GM23338 (cell line): ENCODE results near the gene APBA1. TPM values are rescaled to one million over a fixed set of nuclear protein-coding genes. Genes with fewer than 3 reads are reported as not detected.

Experiments
- ATAC-seq: fragments of 200-7000 bp; cut with Tn5 transposase; 3 replicates; pipeline ENCODE4 v1.9.1; 2020
- DNase-seq: peaks from one replicate; pipeline ENCODE4 v3.0.0-alpha.2; 2015; ENCODE audit warnings: low spot score
- H2AFZ ChIP-seq: fragments of 200-600 bp; sonication (generic); 2 replicates; pipeline ENCODE4 v1.8.0; 2016; ENCODE audit warnings: antibody characterized with exemption, mild to moderate bottlenecking, moderate library complexity
- H3F3A ChIP-seq: fragments of 200-600 bp; sonication (generic); replicated peaks from 2 replicates; pipeline ENCODE4 v1.8.0; 2017; ENCODE audit warnings: antibody characterized with exemption, mixed run types, low read depth
- H3K27ac ChIP-seq: fragments of 200-600 bp; sonication (generic); 2 replicates; pipeline ENCODE4 v1.6.1; 2016; ENCODE audit warnings: low read depth
- H3K27me3 ChIP-seq: fragments of 200-600 bp; sonication (generic); 2 replicates; pipeline ENCODE4 v1.8.0; 2016; ENCODE audit warnings: mild to moderate bottlenecking, mixed run types, moderate library complexity; ENCODE audit not compliant: insufficient read depth
- H3K36me3 ChIP-seq: fragments of 200-600 bp; sonication (generic); 2 replicates; pipeline ENCODE4 v1.8.0; 2016; ENCODE audit warnings: mild to moderate bottlenecking; ENCODE audit not compliant: insufficient read depth
- H3K4me1 ChIP-seq: fragments of 200-600 bp; sonication (generic); 2 replicates; pipeline ENCODE4 v1.8.0; 2016; ENCODE audit warnings: mild to moderate bottlenecking, moderate library complexity; ENCODE audit not compliant: insufficient read depth
- H3K4me2 ChIP-seq: fragments of 200-600 bp; sonication (generic); 2 replicates; pipeline ENCODE4 v1.7.1; 2017; ENCODE audit warnings: mixed run types
- H3K4me3 ChIP-seq: fragments of 200-600 bp; sonication (generic); 2 replicates; pipeline ENCODE4 v1.6.1; 2016; ENCODE audit warnings: mixed run types
- H3K79me2 ChIP-seq: fragments of 200-600 bp; sonication (generic); replicated peaks from 2 replicates; pipeline ENCODE4 v1.8.0; 2017; ENCODE audit warnings: mild to moderate bottlenecking; ENCODE audit not compliant: insufficient read depth
- H3K9me2 ChIP-seq: fragments of 200-600 bp; sonication (generic); 2 replicates; pipeline ENCODE4 v1.8.0; 2017; ENCODE audit not compliant: insufficient read depth
- H4K20me1 ChIP-seq: fragments of 200-600 bp; sonication (generic); replicated peaks from 2 replicates; pipeline ENCODE4 v1.8.0; 2017; ENCODE audit warnings: mild to moderate bottlenecking; ENCODE audit not compliant: insufficient read depth
- H3K27ac Mint-ChIP-seq: 2 replicates; pipeline ENCODE4 v1.8.0; 2020; ENCODE audit warnings: inconsistent platforms, mild to moderate bottlenecking, moderate library complexity, mixed read lengths
- H3K27me3 Mint-ChIP-seq: 3 replicates; pipeline ENCODE4 v1.8.0; 2022; ENCODE audit warnings: low read depth, mild to moderate bottlenecking, moderate library complexity, mixed read lengths, inconsistent platforms; ENCODE audit not compliant: insufficient read depth, poor library complexity
- H3K36me3 Mint-ChIP-seq: 3 replicates; pipeline ENCODE4 v1.8.0; 2021; ENCODE audit warnings: low read depth, mild to moderate bottlenecking, inconsistent platforms, moderate library complexity, mixed read lengths
- H3K4me1 Mint-ChIP-seq: 3 replicates; pipeline ENCODE4 v1.8.0; 2020; ENCODE audit warnings: mild to moderate bottlenecking, inconsistent platforms, mixed read lengths
- H3K4me3 Mint-ChIP-seq: 3 replicates; pipeline ENCODE4 v1.8.0; 2021; ENCODE audit warnings: moderate library complexity, mild to moderate bottlenecking, inconsistent platforms, mixed read lengths
- H3K9me3 Mint-ChIP-seq: 3 replicates; pipeline ENCODE4 v1.8.0; 2020; ENCODE audit warnings: moderate library complexity, mild to moderate bottlenecking, inconsistent platforms, mixed read lengths
- CREB1 ChIP-seq: fragments of 250-450 bp; sonication (Bioruptor Pico); IDR thresholded peaks from 2 replicates; pipeline ENCODE4 v1.5.0; 2020; ENCODE audit warnings: low read depth, mild to moderate bottlenecking, moderate library complexity
- EZH2phosphoT487 ChIP-seq: fragments of 200-600 bp; sonication (generic); IDR thresholded peaks from one replicate; pipeline ENCODE4 v1.8.1; 2018; ENCODE audit warnings: antibody characterized with exemption; ENCODE audit not compliant: unreplicated experiment
- JUNB ChIP-seq: IDR thresholded peaks from one replicate; pipeline ENCODE4 v1.6.1; 2016; ENCODE audit warnings: antibody characterized with exemption; ENCODE audit not compliant: unreplicated experiment
- NANOG ChIP-seq: IDR thresholded peaks from 2 replicates; pipeline ENCODE4 v1.6.1; 2016; ENCODE audit warnings: antibody characterized with exemption, borderline replicate concordance
- POLR2AphosphoS5 ChIP-seq: IDR thresholded peaks from 2 replicates; pipeline ENCODE4 v1.6.1; 2016; ENCODE audit warnings: antibody characterized with exemption, low read depth
- REST ChIP-seq: IDR thresholded peaks from one replicate; pipeline ENCODE4 v1.6.1; 2018; ENCODE audit warnings: antibody characterized with exemption; ENCODE audit not compliant: unreplicated experiment
- STAT1 ChIP-seq: IDR thresholded peaks from one replicate; pipeline ENCODE4 v1.6.1; 2016; ENCODE audit warnings: antibody characterized with exemption; ENCODE audit not compliant: unreplicated experiment
- ZNF114 ChIP-seq: fragments of 250-450 bp; sonication (Bioruptor Pico); IDR thresholded peaks from 2 replicates; pipeline ENCODE4 v1.5.0; 2020; ENCODE audit warnings: mild to moderate bottlenecking, moderate library complexity
- polyA plus RNA-seq: library from polyadenylated mRNA; unstranded; fragments of >200 nt; fragmentation: Nextera tagmentation; extraction: Ambion mirVana; gene quantifications from 2 replicates; pipeline ENCODE4 v1.2.1, GENCODE V29; 2016
- total RNA-seq: library from RNA; depleted of rRNA; stranded (reverse); fragments of >200 nt; shearing (Covaris generic); gene quantifications from 2 replicates; pipeline ENCODE4 v1.2.3, GENCODE V29; 2014
- TF ChIP-seq, protein P1 (sequence below), 2 experiments: fragments of 200-600 bp in 1 of 2; sonication (generic) in 1 of 2; conservative IDR thresholded peaks; 2 replicates each; pipeline versions ENCODE4 v1.5.1 to v1.6.1; 2016 to 2017; ENCODE audit warnings: antibody characterized with exemption in 2 of 2, low read depth in 2 of 2, mild to moderate bottlenecking in 2 of 2, moderate library complexity in 1 of 2
- TF ChIP-seq, protein P2 (sequence below): fragments of 250-450 bp; sonication (Bioruptor Pico); IDR thresholded peaks from 2 replicates; pipeline ENCODE4 v1.5.0; 2020; ENCODE audit warnings: mild to moderate bottlenecking, moderate library complexity
- TF ChIP-seq, protein P3 (sequence below): IDR thresholded peaks from 2 replicates; pipeline ENCODE4 v1.6.1; 2016; ENCODE audit warnings: antibody characterized with exemption

The APBA1 gene
- total and polyA plus RNA-seq, 2 experiments from 2014 or later: 0.26 to 1.0 TPM

- TF ChIP-seq REST (no peak), STAT1 (no peak), CREB1 (CRISPR knock-in tag) (no peak), NANOG (no peak), POLR2AphosphoS5 (no peak), ZNF114 (CRISPR knock-in tag) (no peak)
- TF ChIP-seq, protein P1, sequence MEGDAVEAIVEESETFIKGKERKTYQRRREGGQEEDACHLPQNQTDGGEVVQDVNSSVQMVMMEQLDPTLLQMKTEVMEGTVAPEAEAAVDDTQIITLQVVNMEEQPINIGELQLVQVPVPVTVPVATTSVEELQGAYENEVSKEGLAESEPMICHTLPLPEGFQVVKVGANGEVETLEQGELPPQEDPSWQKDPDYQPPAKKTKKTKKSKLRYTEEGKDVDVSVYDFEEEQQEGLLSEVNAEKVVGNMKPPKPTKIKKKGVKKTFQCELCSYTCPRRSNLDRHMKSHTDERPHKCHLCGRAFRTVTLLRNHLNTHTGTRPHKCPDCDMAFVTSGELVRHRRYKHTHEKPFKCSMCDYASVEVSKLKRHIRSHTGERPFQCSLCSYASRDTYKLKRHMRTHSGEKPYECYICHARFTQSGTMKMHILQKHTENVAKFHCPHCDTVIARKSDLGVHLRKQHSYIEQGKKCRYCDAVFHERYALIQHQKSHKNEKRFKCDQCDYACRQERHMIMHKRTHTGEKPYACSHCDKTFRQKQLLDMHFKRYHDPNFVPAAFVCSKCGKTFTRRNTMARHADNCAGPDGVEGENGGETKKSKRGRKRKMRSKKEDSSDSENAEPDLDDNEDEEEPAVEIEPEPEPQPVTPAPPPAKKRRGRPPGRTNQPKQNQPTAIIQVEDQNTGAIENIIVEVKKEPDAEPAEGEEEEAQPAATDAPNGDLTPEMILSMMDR (conservative IDR thresholded peaks at IDR 0.05; ENCODE audit: low read depth in 2 of 2): no peak
Measured at GRCh38 chr9:69463497-69464068, 208.6 kb downstream of the APBA1 start (continued).

- no peak overlapping the region for H3K27ac Mint-ChIP-seq
- no peak overlapping the region for H3K27ac ChIP-seq
- no peak for ATAC-seq
- no peak for TF ChIP-seq NANOG
- TF ChIP-seq STAT1: no peak
- no peak for TF ChIP-seq JUNB
- no peak for TF ChIP-seq ZNF114 (CRISPR knock-in tag)
- TF ChIP-seq CREB1 (CRISPR knock-in tag): no peak
- TF ChIP-seq, protein P2, sequence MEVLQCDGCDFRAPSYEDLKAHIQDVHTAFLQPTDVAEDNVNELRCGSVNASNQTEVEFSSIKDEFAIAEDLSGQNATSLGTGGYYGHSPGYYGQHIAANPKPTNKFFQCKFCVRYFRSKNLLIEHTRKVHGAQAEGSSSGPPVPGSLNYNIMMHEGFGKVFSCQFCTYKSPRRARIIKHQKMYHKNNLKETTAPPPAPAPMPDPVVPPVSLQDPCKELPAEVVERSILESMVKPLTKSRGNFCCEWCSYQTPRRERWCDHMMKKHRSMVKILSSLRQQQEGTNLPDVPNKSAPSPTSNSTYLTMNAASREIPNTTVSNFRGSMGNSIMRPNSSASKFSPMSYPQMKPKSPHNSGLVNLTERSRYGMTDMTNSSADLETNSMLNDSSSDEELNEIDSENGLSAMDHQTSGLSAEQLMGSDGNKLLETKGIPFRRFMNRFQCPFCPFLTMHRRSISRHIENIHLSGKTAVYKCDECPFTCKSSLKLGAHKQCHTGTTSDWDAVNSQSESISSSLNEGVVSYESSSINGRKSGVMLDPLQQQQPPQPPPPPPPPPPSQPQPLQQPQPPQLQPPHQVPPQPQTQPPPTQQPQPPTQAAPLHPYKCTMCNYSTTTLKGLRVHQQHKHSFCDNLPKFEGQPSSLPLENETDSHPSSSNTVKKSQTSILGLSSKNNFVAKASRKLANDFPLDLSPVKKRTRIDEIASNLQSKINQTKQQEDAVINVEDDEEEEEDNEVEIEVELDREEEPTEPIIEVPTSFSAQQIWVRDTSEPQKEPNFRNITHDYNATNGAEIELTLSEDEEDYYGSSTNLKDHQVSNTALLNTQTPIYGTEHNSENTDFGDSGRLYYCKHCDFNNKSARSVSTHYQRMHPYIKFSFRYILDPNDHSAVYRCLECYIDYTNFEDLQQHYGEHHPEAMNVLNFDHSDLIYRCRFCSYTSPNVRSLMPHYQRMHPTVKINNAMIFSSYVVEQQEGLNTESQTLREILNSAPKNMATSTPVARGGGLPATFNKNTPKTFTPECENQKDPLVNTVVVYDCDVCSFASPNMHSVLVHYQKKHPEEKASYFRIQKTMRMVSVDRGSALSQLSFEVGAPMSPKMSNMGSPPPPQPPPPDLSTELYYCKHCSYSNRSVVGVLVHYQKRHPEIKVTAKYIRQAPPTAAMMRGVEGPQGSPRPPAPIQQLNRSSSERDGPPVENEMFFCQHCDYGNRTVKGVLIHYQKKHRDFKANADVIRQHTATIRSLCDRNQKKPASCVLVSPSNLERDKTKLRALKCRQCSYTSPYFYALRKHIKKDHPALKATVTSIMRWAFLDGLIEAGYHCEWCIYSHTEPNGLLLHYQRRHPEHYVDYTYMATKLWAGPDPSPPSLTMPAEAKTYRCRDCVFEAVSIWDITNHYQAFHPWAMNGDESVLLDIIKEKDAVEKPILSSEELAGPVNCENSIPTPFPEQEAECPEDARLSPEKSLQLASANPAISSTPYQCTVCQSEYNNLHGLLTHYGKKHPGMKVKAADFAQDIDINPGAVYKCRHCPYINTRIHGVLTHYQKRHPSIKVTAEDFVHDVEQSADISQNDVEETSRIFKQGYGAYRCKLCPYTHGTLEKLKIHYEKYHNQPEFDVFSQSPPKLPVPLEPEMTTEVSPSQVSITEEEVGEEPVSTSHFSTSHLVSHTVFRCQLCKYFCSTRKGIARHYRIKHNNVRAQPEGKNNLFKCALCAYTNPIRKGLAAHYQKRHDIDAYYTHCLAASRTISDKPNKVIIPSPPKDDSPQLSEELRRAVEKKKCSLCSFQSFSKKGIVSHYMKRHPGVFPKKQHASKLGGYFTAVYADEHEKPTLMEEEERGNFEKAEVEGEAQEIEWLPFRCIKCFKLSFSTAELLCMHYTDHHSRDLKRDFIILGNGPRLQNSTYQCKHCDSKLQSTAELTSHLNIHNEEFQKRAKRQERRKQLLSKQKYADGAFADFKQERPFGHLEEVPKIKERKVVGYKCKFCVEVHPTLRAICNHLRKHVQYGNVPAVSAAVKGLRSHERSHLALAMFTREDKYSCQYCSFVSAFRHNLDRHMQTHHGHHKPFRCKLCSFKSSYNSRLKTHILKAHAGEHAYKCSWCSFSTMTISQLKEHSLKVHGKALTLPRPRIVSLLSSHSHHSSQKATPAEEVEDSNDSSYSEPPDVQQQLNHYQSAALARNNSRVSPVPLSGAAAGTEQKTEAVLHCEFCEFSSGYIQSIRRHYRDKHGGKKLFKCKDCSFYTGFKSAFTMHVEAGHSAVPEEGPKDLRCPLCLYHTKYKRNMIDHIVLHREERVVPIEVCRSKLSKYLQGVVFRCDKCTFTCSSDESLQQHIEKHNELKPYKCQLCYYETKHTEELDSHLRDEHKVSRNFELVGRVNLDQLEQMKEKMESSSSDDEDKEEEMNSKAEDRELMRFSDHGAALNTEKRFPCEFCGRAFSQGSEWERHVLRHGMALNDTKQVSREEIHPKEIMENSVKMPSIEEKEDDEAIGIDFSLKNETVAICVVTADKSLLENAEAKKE (CRISPR knock-in tag): no peak
- TF ChIP-seq, protein P3, sequence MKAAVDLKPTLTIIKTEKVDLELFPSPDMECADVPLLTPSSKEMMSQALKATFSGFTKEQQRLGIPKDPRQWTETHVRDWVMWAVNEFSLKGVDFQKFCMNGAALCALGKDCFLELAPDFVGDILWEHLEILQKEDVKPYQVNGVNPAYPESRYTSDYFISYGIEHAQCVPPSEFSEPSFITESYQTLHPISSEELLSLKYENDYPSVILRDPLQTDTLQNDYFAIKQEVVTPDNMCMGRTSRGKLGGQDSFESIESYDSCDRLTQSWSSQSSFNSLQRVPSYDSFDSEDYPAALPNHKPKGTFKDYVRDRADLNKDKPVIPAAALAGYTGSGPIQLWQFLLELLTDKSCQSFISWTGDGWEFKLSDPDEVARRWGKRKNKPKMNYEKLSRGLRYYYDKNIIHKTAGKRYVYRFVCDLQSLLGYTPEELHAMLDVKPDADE: no peak
- no peak for TF ChIP-seq EZH2phosphoT487
Measured at GRCh38 chr9:69462394-69462793, 209.8 kb downstream of the APBA1 start.

More at GRCh38 chr9:69462394-69462793, 209.8 kb downstream of the APBA1 start:
- Mint-ChIP-seq H3K9me3 (no peaks in the 10 kb centered on the region), H3K27me3 (no peaks in the 10 kb centered on the region), H3K4me1 (peaks cover 13% of the 10 kb centered on the region), H3K4me3 (no peak overlapping the region), H3K36me3 (no peaks in the 10 kb centered on the region)
- Histone ChIP-seq H3K79me2 (no peaks in the 10 kb centered on the region), H3F3A (no peaks in the 10 kb centered on the region), H4K20me1 (no peaks in the 10 kb centered on the region), H3K4me3 (no peak overlapping the region), H3K4me2 (no peak overlapping the region), H3K27me3 (no peaks in the 10 kb centered on the region), H2AFZ (no peak overlapping the region), H3K4me1 (peaks cover 12% of the 10 kb centered on the region), H3K36me3 (no peaks in the 10 kb centered on the region), H3K9me2 (0 out of 2 replicates have a peak, but pooled peaks cover 3% of the 10 kb centered on the region)
- no peak for DNase-seq
